GM21528 (cell line): Measurements from ENCODE around the gene GMEB2.
"Not testable (repeated sequence)": the region's sequence is repeated elsewhere in the genome, so short reads cannot be mapped to it uniquely, and the experiment has no call there.

Experiments used
- ATAC-seq: cut with Tn5 transposase; IDR thresholded peaks from one replicate; pipeline ENCODE4 v1.9.1; 2021; ENCODE audit warnings: mild to moderate bottlenecking, moderate library complexity; ENCODE audit not compliant: unreplicated experiment, low FRiP score

GMEB2 gene

GRCh38 chr20:63564036-63564810 is 62.7 kb downstream of the GMEB2 start:
- ATAC-seq = no peak

GRCh38 chr20:63563225-63563935 is 63.5 kb downstream of the GMEB2 start:
- ATAC-seq = no peak

GRCh38 chr20:63562461-63563224 is 64.3 kb downstream of the GMEB2 start:
- no peak for ATAC-seq

GRCh38 chr20:63561624-63562396 is 65.1 kb downstream of the GMEB2 start:
- no peak for ATAC-seq

- no peak for ATAC-seq
Observed at GRCh38 chr20:63560856-63561609, 65.9 kb downstream of the GMEB2 start.

- no peak for ATAC-seq
Observed at GRCh38 chr20:63560333-63560805, 66.5 kb downstream of the GMEB2 start.

- ATAC-seq = not testable (repeated sequence)
Observed at GRCh38 chr20:63559485-63560332, 67.2 kb downstream of the GMEB2 start.

- ATAC-seq = no peak
Observed at GRCh38 chr20:63558804-63559484, 68.0 kb downstream of the GMEB2 start.

GRCh38 chr20:63557481-63557891 is 69.4 kb downstream of the GMEB2 start:
- no peak for ATAC-seq

- no peak for ATAC-seq
Observed at GRCh38 chr20:63556873-63557478, 69.9 kb downstream of the GMEB2 start.

GRCh38 chr20:63555661-63556381 is 71.1 kb downstream of the GMEB2 start:
- ATAC-seq = no peak

GRCh38 chr20:63554361-63555278 is 72.3 kb downstream of the GMEB2 start:
- ATAC-seq = no peak

GRCh38 chr20:63553933-63554290 is 73.0 kb downstream of the GMEB2 start, which contains the start of gene FNDC11:
Gene FNDC11 (plus strand): TSS chr20:63554159. CDS start chr20:63555664, 1,505 bp downstream.
- ATAC-seq = peak; percentile 20

GRCh38 chr20:63553251-63553932 is 73.5 kb downstream of the GMEB2 start:
- peak; percentile 39 for ATAC-seq

GRCh38 chr20:63552481-63553249 is 74.2 kb downstream of the GMEB2 start:
- peak; percentile 36 for ATAC-seq
